GM18499 (cell line): ENCODE data around the gene WWOX.

ENCODE experiments used
- ATAC-seq: cut with Tn5 transposase; IDR thresholded peaks from one replicate; pipeline ENCODE4 v1.9.1; 2021; ENCODE audit warnings: moderate number of reproducible peaks; ENCODE audit not compliant: insufficient read depth, unreplicated experiment

WWOX gene

DNA sequence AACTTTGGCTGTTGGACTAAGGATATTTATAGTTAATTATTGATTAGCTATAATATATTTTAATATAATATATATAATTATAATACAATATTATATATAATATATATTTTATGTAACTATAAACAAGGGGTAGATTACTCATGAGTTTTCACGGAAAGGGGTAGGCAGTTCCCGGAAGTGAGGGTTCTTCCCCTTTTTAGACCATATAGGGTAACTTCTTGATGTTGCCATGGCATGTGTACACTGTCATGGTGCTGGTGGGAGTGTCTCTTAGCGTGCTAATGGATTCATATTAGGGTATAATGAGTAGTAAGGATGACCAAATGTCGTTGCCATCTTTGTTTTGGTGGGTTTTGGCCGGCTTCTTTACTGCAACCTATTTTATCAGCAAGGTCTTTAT lies 315.6 kb downstream of the WWOX start:
- no peak for ATAC-seq

DNA sequence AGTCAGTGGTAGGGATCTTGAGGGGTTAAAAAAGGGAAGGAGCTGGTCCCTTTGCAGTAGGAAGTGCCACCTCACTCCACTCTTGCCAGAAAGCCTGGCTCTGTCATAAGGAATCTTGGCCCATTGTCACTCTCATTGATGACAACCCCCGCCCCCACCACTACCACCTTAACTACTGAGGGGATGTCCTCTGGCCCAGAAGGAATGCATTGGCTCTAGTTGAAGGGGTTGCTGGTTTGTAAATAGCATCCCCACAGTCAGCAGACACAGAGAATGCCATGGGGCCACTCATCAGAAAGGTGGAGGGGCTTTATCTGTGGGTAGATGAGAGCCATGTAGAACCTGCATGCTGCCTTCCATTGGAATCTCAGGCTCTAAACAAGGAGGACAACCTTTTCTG lies 316.2 kb downstream of the WWOX start:
- no peak for ATAC-seq

DNA sequence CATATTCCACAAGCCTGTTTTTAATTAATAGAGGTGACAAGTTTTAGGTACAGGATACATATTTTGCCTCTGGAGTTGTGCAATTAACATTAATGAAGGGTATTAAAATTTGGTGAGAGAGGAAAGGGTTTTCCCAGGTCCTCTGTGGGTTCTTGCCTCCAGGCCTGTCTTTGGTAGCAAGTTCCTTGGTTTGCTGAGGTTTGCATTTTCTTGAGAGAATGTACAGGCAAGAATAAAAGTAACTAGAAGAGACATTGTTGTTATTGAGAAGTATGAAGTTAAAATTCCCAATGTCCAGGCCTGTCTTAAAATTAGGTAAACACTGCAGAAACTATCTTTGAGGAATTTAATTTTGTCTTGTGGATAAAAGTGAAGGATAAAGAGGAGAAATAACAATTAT lies 316.9 kb downstream of the WWOX start:
- ATAC-seq = no peak

DNA sequence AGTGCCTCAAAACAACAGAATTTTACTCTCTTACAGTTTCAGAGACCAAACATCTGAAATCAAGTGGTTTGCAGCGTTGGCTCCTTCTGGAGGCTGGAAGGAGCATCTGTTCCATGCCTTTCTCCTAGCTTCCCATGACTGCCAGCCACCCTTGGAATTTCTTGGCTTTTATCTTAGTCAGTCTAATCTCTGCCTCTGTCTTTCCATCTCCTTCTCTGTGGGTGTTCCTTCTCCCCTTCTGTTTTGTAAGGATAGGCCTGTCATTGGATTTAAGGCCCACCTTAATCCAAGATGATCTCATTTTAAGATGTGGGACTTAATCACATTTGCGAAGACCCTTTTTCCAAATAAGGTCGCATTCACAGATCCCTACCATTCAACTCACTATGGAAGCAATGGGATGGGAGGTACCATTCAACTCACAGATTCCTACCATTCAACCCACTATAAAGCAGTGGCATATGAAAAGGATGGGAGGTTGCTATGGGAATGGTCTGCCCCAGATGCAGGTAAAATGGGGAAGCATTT lies 321.8 kb downstream of the WWOX start:
- no peak for ATAC-seq

DNA sequence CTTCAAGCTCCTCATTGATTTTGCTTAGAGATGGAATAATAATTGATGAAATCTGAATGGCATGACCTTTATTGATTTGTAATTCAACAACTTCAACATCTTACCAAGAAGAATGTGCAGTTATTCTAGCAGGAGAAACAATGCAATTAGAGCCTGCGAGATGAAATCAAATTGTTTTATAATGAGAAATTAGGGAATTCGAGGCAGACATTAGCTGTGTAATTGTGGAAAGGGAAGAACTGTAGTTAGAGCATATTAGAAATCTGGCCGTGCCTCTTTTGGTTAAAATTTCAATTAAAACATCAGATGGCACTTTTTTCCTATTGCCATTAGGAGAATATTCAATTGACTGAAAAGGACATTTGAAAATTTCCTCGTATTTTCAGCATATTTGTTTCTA lies 325.8 kb downstream of the WWOX start:
- ATAC-seq = no peak

DNA sequence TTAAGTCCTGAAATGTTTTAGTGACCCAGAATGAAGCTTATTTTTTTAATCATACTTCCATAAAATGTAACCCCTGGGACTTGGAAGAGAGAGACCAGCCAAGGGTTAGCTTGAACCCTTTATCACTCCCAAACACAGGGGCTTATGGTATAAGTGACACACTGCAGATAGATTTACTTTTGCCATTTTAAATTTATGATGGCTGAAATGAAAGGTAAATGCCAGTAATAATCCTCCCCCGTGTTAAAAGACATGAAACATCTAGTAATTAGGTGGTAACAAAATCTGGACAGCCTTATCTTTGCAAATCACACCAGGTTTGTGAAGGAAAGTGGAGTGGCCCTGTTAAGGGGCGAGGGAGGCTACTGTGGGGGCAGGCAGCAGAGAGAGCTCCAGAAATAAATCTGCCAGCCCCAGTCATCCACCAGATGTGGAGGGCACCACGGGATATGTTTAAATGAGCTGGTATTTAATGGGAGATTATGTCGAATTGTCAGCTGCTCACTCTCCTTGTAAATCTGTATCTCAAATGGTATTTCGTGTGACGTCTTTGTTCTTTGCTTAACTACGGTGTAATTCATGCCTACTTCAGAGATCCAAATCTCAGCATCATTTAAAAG lies 326.5 kb downstream of the WWOX start:
- no peak for ATAC-seq

DNA sequence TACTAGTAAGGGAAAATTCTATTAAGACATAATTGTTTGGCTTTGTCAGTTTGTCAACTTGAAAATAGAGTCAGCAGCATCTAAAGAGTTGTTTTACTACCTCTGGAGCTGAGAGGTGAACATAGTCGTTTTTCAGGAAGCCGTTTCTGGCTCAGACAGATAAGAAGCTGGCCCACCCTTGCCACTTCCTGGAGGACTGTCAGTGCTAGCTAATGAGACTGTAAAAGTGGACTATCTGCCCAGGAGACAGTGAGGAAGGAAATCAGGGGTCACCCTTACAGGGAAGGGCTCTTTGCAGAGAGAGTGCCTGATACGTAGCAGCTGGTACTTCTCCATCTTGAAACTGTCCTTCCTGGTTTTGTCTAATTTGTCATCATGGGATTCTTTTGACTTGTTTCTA lies 328.7 kb downstream of the WWOX start:
- no peak for ATAC-seq

DNA sequence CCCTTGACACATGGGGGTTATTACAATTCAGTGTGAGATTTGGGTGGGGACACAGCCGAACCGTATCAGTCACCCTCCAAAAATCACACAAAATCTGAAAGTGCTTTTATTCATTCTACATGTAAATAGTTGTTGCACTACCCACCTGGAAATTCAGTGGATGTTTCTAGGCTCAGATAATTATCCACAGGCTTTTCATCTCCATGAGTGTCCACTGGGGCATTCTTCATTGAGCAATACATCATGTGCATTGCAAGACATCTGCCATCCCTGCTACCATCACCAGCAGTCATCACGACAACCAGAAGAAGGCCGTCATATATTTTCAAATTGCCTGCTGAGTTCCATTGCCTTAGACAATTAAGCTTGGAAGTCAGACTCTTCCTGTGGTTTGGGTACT lies 330.8 kb downstream of the WWOX start:
- no peak for ATAC-seq

DNA sequence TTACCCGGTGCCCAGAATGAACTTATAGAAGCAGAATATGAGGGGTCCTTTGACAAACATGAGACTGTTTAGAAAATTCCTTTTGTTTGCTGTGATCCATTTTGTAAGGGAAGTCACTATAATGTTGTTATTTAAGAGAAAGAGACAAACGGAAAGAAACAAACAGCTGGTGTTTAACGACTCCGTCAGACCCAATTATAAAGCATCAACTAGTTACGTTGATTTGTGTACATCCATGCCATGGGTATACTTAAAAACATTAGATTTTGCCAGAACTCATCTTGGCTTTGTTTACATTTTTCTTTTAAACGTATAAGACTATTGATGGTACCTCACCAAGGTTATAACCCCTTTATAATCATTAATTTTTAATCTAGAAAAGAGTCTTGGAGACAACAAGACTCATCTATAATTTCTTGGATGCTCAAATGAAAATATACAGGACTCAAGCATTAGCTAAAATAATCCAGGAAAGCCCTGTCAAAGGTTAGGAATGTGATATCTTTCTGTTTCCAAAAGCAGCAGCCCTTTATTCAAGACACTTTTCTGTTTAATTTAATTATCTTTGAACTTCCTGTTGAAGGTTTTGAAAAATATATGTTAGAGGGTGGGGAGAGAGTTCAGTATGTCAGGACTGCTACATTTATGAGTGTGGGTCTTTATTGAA lies 331.7 kb downstream of the WWOX start:
- no peak for ATAC-seq

DNA sequence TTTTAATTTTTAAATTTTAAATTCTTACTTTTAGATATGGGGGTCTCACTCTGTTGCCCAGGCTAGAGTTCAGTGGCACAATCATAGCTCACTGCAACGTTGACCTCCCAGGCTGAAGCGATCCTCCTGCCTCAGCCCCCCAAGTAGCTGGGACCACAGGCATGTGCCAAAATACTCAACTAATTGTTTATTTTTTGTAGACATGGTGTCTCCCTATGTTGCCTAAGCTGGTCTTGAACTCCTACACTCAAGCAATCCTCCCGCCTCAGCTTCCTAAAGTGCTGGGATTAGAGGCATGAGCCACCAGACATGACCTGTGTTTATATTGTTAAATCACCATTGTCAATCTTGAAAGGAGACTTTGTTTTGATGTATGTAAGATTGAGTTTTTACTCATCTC lies 332.2 kb downstream of the WWOX start:
- no peak for ATAC-seq

DNA sequence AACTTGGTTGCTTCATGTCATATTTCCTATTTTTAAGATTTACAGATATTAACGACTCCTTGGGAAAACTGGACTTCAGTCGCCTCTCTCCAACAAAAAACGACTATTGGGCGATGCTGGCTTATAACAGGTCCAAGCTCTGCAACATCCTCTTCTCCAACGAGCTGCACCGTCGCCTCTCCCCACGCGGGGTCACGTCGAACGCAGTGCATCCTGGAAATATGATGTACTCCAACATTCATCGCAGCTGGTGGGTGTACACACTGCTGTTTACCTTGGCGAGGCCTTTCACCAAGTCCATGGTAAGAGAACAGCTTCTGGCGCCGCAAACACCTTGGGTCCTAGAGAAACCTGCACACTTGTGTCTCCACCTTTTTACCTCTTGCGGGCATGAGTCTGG lies 333.0 kb downstream of the WWOX start:
- no peak for ATAC-seq

DNA sequence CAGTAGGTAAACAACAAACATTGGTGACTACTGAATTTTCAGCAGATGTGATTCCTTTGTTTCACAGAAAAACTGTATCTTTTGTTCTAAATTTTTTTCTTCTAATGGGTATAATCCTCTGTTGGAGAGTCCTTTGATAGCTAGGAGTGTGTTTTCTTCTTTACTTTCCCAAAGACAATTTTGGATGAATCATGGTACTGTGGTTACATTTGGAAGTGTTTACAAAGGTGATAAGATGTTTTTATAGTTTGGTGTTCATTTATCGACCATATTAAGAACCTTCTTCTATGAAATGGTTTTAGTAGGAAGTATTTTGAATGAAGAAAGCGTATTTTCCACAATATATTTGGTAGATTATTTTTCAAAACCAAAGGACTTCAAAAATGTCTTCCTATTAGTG lies 333.7 kb downstream of the WWOX start:
- ATAC-seq = no peak

DNA sequence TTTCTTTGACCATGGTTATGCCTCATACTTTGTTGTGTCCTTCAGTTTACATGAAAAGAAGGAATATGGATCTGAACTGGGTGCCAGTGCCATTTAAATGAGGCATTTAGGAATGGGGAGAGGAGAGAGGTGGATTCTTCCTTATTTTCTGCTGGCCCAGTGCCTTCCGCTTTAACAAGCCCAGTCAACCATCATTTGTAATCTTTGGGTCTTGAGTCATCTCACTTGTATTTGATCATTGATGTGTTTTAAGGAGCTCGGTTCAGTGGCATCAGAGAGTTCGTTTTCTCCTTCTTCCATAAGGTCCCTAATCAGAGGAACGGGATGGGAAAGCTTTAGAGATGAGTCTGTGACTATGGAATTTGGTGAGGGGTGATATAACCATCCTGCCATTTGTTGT lies 334.9 kb downstream of the WWOX start:
- no peak for ATAC-seq

DNA sequence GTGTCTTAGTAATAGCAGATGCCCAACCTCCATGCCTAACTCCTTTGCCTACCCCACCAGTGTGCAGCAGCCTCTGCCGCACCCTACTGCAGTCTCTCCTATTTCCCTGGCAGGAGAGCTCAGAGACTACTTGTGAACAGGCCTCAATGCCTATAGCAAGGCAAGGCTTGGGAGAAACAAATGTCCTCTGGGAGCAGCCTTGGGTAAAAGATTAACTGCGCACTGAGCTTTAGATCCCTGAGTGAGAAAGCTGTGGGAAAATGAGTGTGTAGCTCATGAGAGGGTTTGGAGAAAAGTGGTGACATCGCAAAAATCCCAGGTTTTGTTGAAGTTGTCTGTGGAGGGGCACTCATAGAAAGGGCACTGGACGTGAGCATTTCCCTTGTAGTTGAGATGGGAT lies 335.8 kb downstream of the WWOX start:
- ATAC-seq = no peak

DNA sequence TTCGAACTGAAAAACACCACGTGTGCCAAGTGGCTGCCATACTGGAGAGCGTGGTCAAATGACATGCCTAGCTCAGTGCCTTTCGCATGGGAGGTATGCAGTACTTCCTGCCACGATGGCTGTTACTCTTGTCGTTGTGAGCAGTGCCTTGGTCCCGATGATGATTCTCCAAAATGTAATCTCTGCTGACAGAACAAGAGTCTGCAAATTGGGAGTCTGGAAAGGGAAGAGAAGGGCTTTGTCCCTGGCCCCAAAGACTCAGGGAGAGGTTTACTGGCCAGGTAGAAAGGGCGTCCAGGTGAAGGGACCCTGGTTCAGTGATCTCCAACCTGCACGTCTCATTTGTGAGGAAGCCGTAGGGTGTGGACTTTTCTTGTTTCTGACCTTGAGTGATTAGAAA lies 336.6 kb downstream of the WWOX start:
- no peak for ATAC-seq

DNA sequence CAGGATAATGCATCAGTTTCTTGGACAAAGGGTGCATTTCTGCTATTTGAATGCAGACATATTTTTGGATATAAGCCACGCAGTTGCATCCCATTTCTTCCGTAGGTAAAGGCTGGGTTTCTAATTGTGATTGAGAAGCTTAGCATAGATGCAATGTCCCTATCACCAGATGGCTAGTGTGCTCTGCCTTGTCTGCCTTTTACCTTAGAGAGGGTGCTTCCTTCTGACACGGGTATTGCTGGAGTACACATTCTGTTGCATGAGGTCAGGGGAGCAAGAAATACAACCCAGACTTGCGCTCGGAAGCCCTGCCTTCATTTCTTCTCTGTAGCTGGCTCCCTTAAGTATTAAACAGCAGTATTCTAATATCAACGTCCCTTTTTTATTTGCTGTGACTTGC lies 337.4 kb downstream of the WWOX start:
- no peak for ATAC-seq

DNA sequence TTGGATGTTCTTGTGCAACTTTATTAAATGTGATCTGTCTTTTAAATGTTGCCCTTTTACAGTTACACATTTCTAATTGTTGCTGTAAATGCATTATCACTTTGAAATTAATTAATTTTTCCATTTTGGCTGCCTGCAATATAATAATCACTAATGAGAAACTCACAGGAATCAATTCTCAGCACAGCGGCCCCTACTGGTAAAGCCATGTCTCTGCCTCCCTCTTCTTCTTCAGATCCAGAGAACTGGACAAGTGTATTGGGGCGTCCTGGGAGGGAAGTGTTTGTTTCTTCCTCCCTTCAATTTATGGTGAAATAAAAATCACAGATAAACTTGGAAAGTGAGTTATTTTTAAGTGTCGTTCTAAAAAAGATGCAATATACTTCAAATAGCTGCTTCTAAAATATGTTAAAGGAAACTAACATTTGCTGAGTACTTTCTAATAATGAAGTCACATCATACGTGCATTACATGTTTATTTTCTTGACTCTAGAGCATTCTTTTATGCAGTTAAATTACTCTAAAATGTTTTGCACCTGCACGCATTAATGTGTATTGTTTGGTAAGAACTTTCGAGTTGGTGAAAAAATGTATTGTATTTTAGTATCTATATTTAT lies 338.0 kb downstream of the WWOX start:
- no peak for ATAC-seq

DNA sequence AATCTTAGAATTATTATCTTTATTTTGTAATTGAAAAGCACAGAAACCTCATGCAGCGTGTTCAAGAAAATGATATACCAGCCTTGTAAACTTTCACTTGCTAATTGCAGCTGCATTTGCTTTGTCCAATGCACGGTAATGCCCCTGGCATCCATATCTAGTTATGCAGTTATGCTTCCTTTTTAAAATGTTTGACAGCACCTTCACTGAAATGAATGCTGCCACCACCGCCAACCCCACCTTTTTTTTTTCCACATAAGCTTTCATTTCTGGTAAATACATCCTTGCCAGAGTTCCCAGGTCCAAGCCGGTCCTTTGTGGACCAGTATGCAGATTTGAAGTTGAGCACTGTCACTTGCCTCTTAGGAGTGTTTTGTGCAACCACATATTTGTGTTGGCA lies 338.8 kb downstream of the WWOX start:
- no peak for ATAC-seq

DNA sequence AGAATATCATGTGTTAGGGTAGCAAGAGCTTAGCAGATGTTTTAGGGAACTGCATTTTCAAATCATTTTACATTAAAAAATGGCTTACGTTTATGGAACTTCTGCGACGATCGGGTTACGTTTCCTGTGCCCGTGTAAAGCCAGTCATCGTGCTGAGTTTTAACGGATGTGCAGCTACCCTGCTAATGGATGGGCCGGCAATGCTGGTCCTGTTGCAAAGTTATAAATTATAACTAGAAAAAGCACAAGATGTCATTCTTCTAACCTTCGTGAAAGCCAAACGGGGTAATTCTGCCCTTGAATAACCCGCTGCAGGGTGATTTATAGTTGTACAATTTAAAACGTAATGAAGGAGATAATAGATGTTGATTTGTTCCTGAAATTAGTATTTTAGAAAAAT lies 339.2 kb downstream of the WWOX start:
- no peak for ATAC-seq

DNA sequence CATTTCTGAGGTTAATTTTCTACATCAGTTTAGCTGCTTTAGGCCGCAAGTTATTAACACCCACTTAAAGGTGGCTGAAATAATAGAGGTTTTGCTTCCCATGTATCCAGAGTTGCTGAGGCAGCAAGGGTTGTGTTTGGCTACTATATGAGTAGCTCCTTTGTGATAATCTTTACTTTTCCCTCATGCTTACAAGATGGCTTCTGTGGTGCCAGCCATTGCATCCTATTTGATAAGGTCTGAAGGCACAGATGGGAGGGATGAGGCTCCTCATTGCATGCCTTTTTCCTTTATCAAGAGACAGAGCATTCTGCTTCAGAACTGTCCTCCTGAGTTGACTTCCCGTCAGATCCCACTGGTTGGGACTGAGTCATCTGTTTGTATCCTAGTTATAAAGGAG lies 340.2 kb downstream of the WWOX start:
- no peak for ATAC-seq

DNA sequence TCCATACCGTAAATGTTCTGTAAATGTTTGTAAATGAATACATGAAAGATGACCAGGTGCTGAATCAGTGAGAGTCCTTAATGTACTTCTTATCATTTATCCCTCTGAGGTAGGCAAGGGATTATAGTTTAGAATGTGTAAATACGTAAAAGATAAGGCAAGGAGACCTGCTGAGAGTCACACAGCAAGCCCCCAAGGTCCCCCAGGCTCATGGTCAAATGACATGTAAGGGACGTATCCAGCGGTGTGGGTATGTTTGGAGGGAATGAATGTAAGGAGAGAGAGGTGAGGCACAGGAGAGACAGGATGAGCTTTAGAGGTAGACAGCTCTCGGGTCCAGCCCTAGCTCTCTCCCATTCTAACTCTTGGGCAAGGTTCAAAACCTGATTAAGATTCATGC lies 341.8 kb downstream of the WWOX start:
- ATAC-seq = no peak
